PFSK-1 (cell line): ENCODE measurements around the gene PNKP.

Experiments used
- FOXP2 ChIP-seq: optimal IDR thresholded peaks from 2 replicates; pipeline ENCODE3; 2011; ENCODE audit warnings: borderline replicate concordance, control low read depth, inconsistent platforms; ENCODE audit not compliant: insufficient read depth; ENCODE audit errors: extremely low read length, extremely low read depth
- POLR2AphosphoS5 ChIP-seq: IDR thresholded peaks from 2 replicates; pipeline ENCODE4 v1.6.1; 2012; ENCODE audit warnings: low read depth, mild to moderate bottlenecking, control low read depth, low read length, moderate library complexity
- REST ChIP-seq, 2 experiments: IDR thresholded peaks; 2 replicates each; pipeline versions ENCODE4 v1.6.1 to v1.8.0; 2011 to 2012; ENCODE audit warnings: low read depth in 2 of 2, low read length in 2 of 2, control low read depth in 1 of 2, inconsistent platforms in 1 of 2, mild to moderate bottlenecking in 1 of 2, moderate library complexity in 1 of 2; ENCODE audit not compliant: insufficient read depth in 1 of 2
- SIN3A ChIP-seq: IDR thresholded peaks from 2 replicates; pipeline ENCODE4 v1.6.1; 2012; ENCODE audit warnings: mild to moderate bottlenecking, low read length, moderate library complexity, borderline replicate concordance; ENCODE audit not compliant: insufficient read depth
- TAF1 ChIP-seq: IDR thresholded peaks from 2 replicates; pipeline ENCODE4 v1.6.1; 2012; ENCODE audit warnings: low read length, control low read depth, borderline replicate concordance; ENCODE audit not compliant: insufficient read depth

Gene PNKP

GRCh38 chr19:49911381-49912145, 44.2 kb upstream of the PNKP start:
- TF ChIP-seq POLR2AphosphoS5: peak; percentile 28; the same call in 1 of the 2 replicates
- no peak for TF ChIP-seq TAF1

DNA sequence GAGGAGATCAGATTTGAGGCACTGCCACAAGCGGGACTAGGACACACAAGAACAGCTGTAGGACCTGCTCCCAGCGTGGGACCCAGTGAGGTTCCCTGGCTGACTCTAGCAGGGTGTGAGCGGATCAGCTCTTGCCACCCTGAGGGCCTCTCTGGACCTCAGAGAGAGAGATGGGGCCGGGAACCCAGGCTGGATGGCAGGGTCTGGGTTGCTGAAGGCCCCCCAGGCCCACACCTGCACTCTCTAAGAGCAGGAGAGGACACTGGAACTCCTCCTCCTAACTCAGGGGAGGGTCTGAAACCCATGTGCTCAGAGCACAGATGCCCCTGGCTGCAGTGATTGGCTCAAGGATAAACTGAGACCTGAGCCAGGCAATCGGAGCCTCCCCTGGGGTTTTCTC, 42.8 kb upstream of the PNKP start:
- TF ChIP-seq FOXP2 (no peak), TAF1 (no peak), POLR2AphosphoS5 (no peak), REST (IDR thresholded peaks at IDR 0.05; ENCODE audit: insufficient read depth in 1 of 2, low read depth in 2 of 2, low read length in 2 of 2) (no peak), SIN3A (no peak)

GRCh38 chr19:49908480-49909420, 41.4 kb upstream of the PNKP start:
- TF ChIP-seq TAF1 (no peak), POLR2AphosphoS5 (no peak; the same call in 1 of the 2 replicates), FOXP2 (no peak), SIN3A (no peak), REST (IDR thresholded peaks at IDR 0.05; ENCODE audit: insufficient read depth in 1 of 2, low read depth in 2 of 2, low read length in 2 of 2) (no peak)

- TF ChIP-seq TAF1 (no peak), POLR2AphosphoS5 (no peak), SIN3A (no peak), FOXP2 (no peak), REST (IDR thresholded peaks at IDR 0.05; ENCODE audit: insufficient read depth in 1 of 2, low read depth in 2 of 2, low read length in 2 of 2) (no peak)
These were observed 40.5 kb upstream of the PNKP start for GRCh38 chr19:49907745-49908446.
